Smooth muscle cell (in vitro differentiated cells): Measurements from ENCODE around the gene CPN2. TPM values are rescaled to one million over a fixed set of nuclear protein-coding genes. Genes with fewer than 3 reads are reported as not detected.

Source experiments
- DNase-seq: peaks from one replicate; lab custom pipeline; 2025; ENCODE audit not compliant: unreplicated experiment; lab: John Stamatoyannopoulos, UW
- H2AFZ ChIP-seq: fragments of 200-600 bp; sonication (generic); 2 replicates; pipeline ENCODE4 v1.6.0; 2016; ENCODE audit warnings: antibody characterized with exemption, low read depth, mild to moderate bottlenecking
- H3F3A ChIP-seq: fragments of 200-600 bp; sonication (generic); 2 replicates; pipeline ENCODE4 v1.6.0; 2017; ENCODE audit warnings: antibody characterized with exemption, low read depth
- H3K27ac ChIP-seq: fragments of 200-600 bp; sonication (generic); 2 replicates; pipeline ENCODE4 v1.5.1; 2016; ENCODE audit warnings: low read depth, mild to moderate bottlenecking
- H3K27me3 ChIP-seq: fragments of 200-600 bp; sonication (generic); 2 replicates; pipeline ENCODE4 v1.6.1; 2016; ENCODE audit warnings: low read depth, mild to moderate bottlenecking
- H3K36me3 ChIP-seq: fragments of 200-600 bp; sonication (generic); 2 replicates; pipeline ENCODE4 v1.5.1; 2016; ENCODE audit warnings: low read depth
- H3K4me1 ChIP-seq: fragments of 200-600 bp; sonication (generic); 2 replicates; pipeline ENCODE4 v1.5.1; 2016; ENCODE audit warnings: low read depth
- H3K4me2 ChIP-seq: fragments of 200-600 bp; sonication (generic); 2 replicates; pipeline ENCODE4 v1.6.0; 2016; ENCODE audit warnings: mild to moderate bottlenecking
- H3K4me3 ChIP-seq: fragments of 200-600 bp; sonication (generic); 2 replicates; pipeline ENCODE4 v1.5.1; 2016; ENCODE audit warnings: mild to moderate bottlenecking
- H3K79me2 ChIP-seq: fragments of 200-600 bp; sonication (generic); 2 replicates; pipeline ENCODE4 v1.6.0; 2016; ENCODE audit warnings: low read depth, mild to moderate bottlenecking
- H3K9ac ChIP-seq: fragments of 200-600 bp; sonication (generic); 2 replicates; pipeline ENCODE4 v1.6.0; 2016; ENCODE audit warnings: low read depth
- H3K9me3 ChIP-seq: fragments of 200-600 bp; sonication (generic); replicated peaks from 2 replicates; pipeline ENCODE4 v1.5.1; 2016; ENCODE audit warnings: low read depth
- H4K20me1 ChIP-seq: fragments of 200-600 bp; sonication (generic); 2 replicates; pipeline ENCODE4 v1.6.0; 2016; ENCODE audit warnings: low read depth
- CTCF ChIP-seq: fragments of 200-600 bp; sonication (generic); IDR thresholded peaks from 2 replicates; pipeline ENCODE4 v1.5.1; 2017; ENCODE audit warnings: borderline replicate concordance, mild to moderate bottlenecking, antibody characterized with exemption; ENCODE audit not compliant: insufficient read depth, poor library complexity, severe bottlenecking
- WGBS: methylation state at CpG from one replicate; pipeline ENCODE4 v1.1.7; 2016; ENCODE audit warnings: low lambda C conversion rate; 5-methylcytosine and 5-hydroxymethylcytosine counted together
- polyA plus RNA-seq: library from polyadenylated mRNA; unstranded; fragments of >200 nt; fragmentation: Nextera tagmentation; extraction: Ambion mirVana; gene quantifications from 2 replicates; pipeline ENCODE4 v1.2.1, GENCODE V29; 2016
- total RNA-seq: library from RNA; depleted of rRNA; stranded (reverse); fragments of >200 nt; gene quantifications from 2 replicates; pipeline ENCODE4 v1.2.3, GENCODE V29; 2014

CPN2 gene
- total RNA-seq (0.13 TPM in 1 of 2 replicates, not detected in the other), polyA plus RNA-seq (not detected in 2 replicates)

- H3K36me3 ChIP-seq: no peaks in the 10 kb centered on the region
- no peak within 1 kb of the TSS for H2AFZ ChIP-seq
- no peak within 1 kb of the TSS for H3K4me3 ChIP-seq
- H3K27me3 ChIP-seq: peaks cover 3% of the 10 kb centered on the region
- H4K20me1 ChIP-seq: no peaks in the 10 kb centered on the region
- no peak within 1 kb of the TSS for H3K4me2 ChIP-seq
- H3F3A ChIP-seq: no peaks in the 10 kb centered on the region
- no peak within 1 kb of the TSS for H3K27ac ChIP-seq
- H3K4me1 ChIP-seq: no peaks in the 10 kb centered on the region
- DNase-seq: no peak
- no peak for TF ChIP-seq CTCF
- no peaks in the 10 kb centered on the region for H3K9me3 ChIP-seq
- H3K79me2 ChIP-seq: no peaks in the 10 kb centered on the region
- no peak within 1 kb of the TSS for H3K9ac ChIP-seq
- WGBS: 94% methylated on average over 24 of the region's 24 CpGs
Observed at GRCh38 chr3:194351080-194351672, at the start of gene CPN2. TSS of gene CPN2 (minus strand) at chr3:194351328. CDS start at chr3:194342702, 8,626 bp downstream.

GRCh38 chr3:194399874-194400411 is 48.8 kb upstream of the CPN2 start:
- TF ChIP-seq CTCF: no peak
- peaks cover 18% of the 10 kb centered on the region for H3K4me1 ChIP-seq
- H3K79me2 ChIP-seq: no peaks in the 10 kb centered on the region
- H3K27me3 ChIP-seq: peaks cover 20% of the 10 kb centered on the region
- no peak for DNase-seq
- peaks cover 1% of the 10 kb centered on the region for H3F3A ChIP-seq
- no peak overlapping the region for H3K9ac ChIP-seq
- no peak overlapping the region for H2AFZ ChIP-seq
- no peaks in the 10 kb centered on the region for H3K36me3 ChIP-seq
- no peak overlapping the region for H3K27ac ChIP-seq
- no peaks in the 10 kb centered on the region for H3K9me3 ChIP-seq
- H4K20me1 ChIP-seq: no peaks in the 10 kb centered on the region
- WGBS: 93% methylated on average over 15 of the region's 15 CpGs
- no peak overlapping the region for H3K4me2 ChIP-seq
- no peak overlapping the region for H3K4me3 ChIP-seq

- Histone ChIP-seq H3K36me3 (no peaks in the 10 kb centered on the region), H3K79me2 (no peaks in the 10 kb centered on the region), H3K9ac (no peak within 1 kb of the TSS), H2AFZ (no peak within 1 kb of the TSS), H3K4me1 (peaks cover 18% of the 10 kb centered on the region), H3K9me3 (no peaks in the 10 kb centered on the region), H3K4me3 (peak within 1 kb of the TSS; percentile 22), H3K27me3 (peaks cover 20% of the 10 kb centered on the region), H4K20me1 (no peaks in the 10 kb centered on the region), H3F3A (peaks cover 7% of the 10 kb centered on the region), H3K27ac (no peak within 1 kb of the TSS), H3K4me2 (peak within 1 kb of the TSS; percentile 80)
- 86% methylated on average over 2 of the region's 2 CpGs for WGBS
- TF ChIP-seq CTCF: no peak
- no peak for DNase-seq
Observed at GRCh38 chr3:194399166-194399565, 48.0 kb upstream of the CPN2 start, which contains the start of gene GP5. TSS of gene GP5 (minus strand) at chr3:194399266. CDS start at chr3:194398282, 984 bp downstream.
